ENCODE results near the gene C11orf91.

C11orf91 gene

GRCh38 chr11:33652930-33653329, 47.7 kb downstream of the C11orf91 start:
- TF ChIP-seq ZNF384 (IDR thresholded peaks at IDR 0.05) (no peak), FOXA1 (IDR thresholded peaks at IDR 0.05) (no peak), CTBP1 (IDR thresholded peaks at IDR 0.05; ENCODE audit: borderline replicate concordance) (no peak), BHLHE40 (IDR thresholded peaks at IDR 0.05; ENCODE audit: borderline replicate concordance) (no peak), LEF1 (IDR thresholded peaks at IDR 0.05; ENCODE audit: borderline replicate concordance) (no peak), FOXM1 (IDR thresholded peaks at IDR 0.05; ENCODE audit: borderline replicate concordance) (no peak), SUZ12 (IDR thresholded peaks at IDR 0.05) (no peak), ELF4 (IDR thresholded peaks at IDR 0.05) (no peak), NFRKB (IDR thresholded peaks at IDR 0.05) (no peak), HDGF (IDR thresholded peaks at IDR 0.05; ENCODE audit: borderline replicate concordance) (no peak)
- DNase-seq (ENCODE audit: extremely low spot score), result no peak
- POLR2A ChIA-PET, result interaction anchor here (0.7 kb wide), 1 partner anchor 820 kb away, joined by 3 read pairs; no protein-coding TSS in a partner anchor
- CTCF ChIA-PET, result interaction anchor here (0.5 kb wide), 1 partner anchor 389 kb away, joined by 3 read pairs; no protein-coding TSS in a partner anchor

DNA sequence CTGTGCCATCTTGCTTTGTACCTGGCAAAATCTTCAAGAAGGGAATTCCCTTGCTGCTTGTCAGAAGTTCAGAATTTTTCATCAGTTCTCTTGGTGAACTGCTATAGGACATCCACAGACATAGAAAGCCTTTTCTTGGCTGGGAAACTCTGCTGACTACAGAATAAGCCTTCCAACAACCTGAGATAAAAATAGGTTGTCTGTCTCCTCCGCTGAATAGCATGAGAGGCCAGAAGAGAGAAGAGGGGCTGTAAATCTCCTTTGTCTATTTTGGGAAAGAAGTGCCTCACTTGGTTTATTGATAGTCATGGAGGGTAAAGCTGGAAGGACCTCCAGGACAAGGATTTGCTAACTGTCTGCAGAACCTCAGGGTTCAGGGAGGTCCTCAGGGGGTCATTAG, 48.2 kb downstream of the C11orf91 start:
- no peak for TF ChIP-seq CTBP1 (IDR thresholded peaks at IDR 0.05; ENCODE audit: borderline replicate concordance)
- TF ChIP-seq FOXA1 (IDR thresholded peaks at IDR 0.05), result no peak
- TF ChIP-seq LEF1 (IDR thresholded peaks at IDR 0.05; ENCODE audit: borderline replicate concordance), result no peak
- no peak for TF ChIP-seq NFRKB (IDR thresholded peaks at IDR 0.05)
- no peak for TF ChIP-seq ZNF384 (IDR thresholded peaks at IDR 0.05)
- ChIA-PET POLR2A (interaction anchor here (0.7 kb wide), 1 partner anchor 819 kb away, joined by 3 read pairs; no protein-coding TSS in a partner anchor), CTCF (no interaction called here)
- DNase-seq (ENCODE audit: extremely low spot score), result no peak

- POLR2A ChIA-PET, result no interaction called here
- TF ChIP-seq FOXA1 (IDR thresholded peaks at IDR 0.05), result no peak
- CTCF ChIA-PET, result no interaction called here
- no peak for DNase-seq (ENCODE audit: extremely low spot score)
Observed at GRCh38 chr11:33651990-33652389, 48.6 kb downstream of the C11orf91 start.

GRCh38 chr11:33651555-33651954, 49.1 kb downstream of the C11orf91 start:
- POLR2A ChIA-PET, result no interaction called here
- TF ChIP-seq BHLHE40 (IDR thresholded peaks at IDR 0.05; ENCODE audit: borderline replicate concordance) (no peak), SUZ12 (IDR thresholded peaks at IDR 0.05) (no peak), ELF4 (IDR thresholded peaks at IDR 0.05) (no peak), LEF1 (IDR thresholded peaks at IDR 0.05; ENCODE audit: borderline replicate concordance) (no peak), ZNF384 (IDR thresholded peaks at IDR 0.05) (no peak), FOXM1 (IDR thresholded peaks at IDR 0.05; ENCODE audit: borderline replicate concordance) (no peak), HDGF (IDR thresholded peaks at IDR 0.05; ENCODE audit: borderline replicate concordance) (no peak), TARDBP (IDR thresholded peaks at IDR 0.05) (no peak), FOXK2 (IDR thresholded peaks at IDR 0.05) (no peak), L3MBTL2 (conservative IDR thresholded peaks at IDR 0.05) (no peak), SP1 (IDR thresholded peaks at IDR 0.05) (no peak), NFRKB (IDR thresholded peaks at IDR 0.05) (no peak), CTBP1 (IDR thresholded peaks at IDR 0.05; ENCODE audit: borderline replicate concordance) (no peak), FOXA1 (IDR thresholded peaks at IDR 0.05) (no peak), ARNT (IDR thresholded peaks at IDR 0.05) (no peak)
- TF ChIP-seq, protein P1, sequence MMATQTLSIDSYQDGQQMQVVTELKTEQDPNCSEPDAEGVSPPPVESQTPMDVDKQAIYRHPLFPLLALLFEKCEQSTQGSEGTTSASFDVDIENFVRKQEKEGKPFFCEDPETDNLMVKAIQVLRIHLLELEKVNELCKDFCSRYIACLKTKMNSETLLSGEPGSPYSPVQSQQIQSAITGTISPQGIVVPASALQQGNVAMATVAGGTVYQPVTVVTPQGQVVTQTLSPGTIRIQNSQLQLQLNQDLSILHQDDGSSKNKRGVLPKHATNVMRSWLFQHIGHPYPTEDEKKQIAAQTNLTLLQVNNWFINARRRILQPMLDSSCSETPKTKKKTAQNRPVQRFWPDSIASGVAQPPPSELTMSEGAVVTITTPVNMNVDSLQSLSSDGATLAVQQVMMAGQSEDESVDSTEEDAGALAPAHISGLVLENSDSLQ (IDR thresholded peaks at IDR 0.05), result no peak
- DNase-seq (ENCODE audit: extremely low spot score), result no peak
- CTCF ChIA-PET, result no interaction called here

GRCh38 chr11:33649944-33650343, 50.7 kb downstream of the C11orf91 start:
- DNase-seq (ENCODE audit: extremely low spot score), result no peak
- POLR2A ChIA-PET, result no interaction called here
- CTCF ChIA-PET, result no interaction called here
- no peak for TF ChIP-seq HDGF (IDR thresholded peaks at IDR 0.05; ENCODE audit: borderline replicate concordance)
- TF ChIP-seq FOXK2 (IDR thresholded peaks at IDR 0.05), result no peak
- no peak for TF ChIP-seq FOXA1 (IDR thresholded peaks at IDR 0.05)
- no peak for TF ChIP-seq NFRKB (IDR thresholded peaks at IDR 0.05)
- no peak for TF ChIP-seq LEF1 (IDR thresholded peaks at IDR 0.05; ENCODE audit: borderline replicate concordance)
- TF ChIP-seq BHLHE40 (IDR thresholded peaks at IDR 0.05; ENCODE audit: borderline replicate concordance), result no peak
- TF ChIP-seq FOXM1 (IDR thresholded peaks at IDR 0.05; ENCODE audit: borderline replicate concordance), result no peak
- no peak for TF ChIP-seq ZNF384 (IDR thresholded peaks at IDR 0.05)
- TF ChIP-seq SUZ12 (IDR thresholded peaks at IDR 0.05), result no peak
- no peak for TF ChIP-seq CTBP1 (IDR thresholded peaks at IDR 0.05; ENCODE audit: borderline replicate concordance)
- no peak for TF ChIP-seq ELF4 (IDR thresholded peaks at IDR 0.05)
- TF ChIP-seq ARNT (IDR thresholded peaks at IDR 0.05), result no peak
- TF ChIP-seq L3MBTL2 (conservative IDR thresholded peaks at IDR 0.05), result no peak
- no peak for TF ChIP-seq TARDBP (IDR thresholded peaks at IDR 0.05)
- TF ChIP-seq, protein P1 (IDR thresholded peaks at IDR 0.05), result no peak
- no peak for TF ChIP-seq SP1 (IDR thresholded peaks at IDR 0.05)
